CD4-positive, alpha-beta T cell treated with Interleukin-2 at 100 ng/mL for 4 hours (primary cell): ENCODE data around the gene GADD45B.
"Not testable (repeated sequence)": the region's sequence is repeated elsewhere in the genome, so short reads cannot be mapped to it uniquely, and the experiment has no call there.

Source experiments
- DNase-seq: peaks from one replicate; pipeline ENCODE4 v3.0.0-alpha.2; 2020; ENCODE audit warnings: low spot score

The GADD45B gene

GRCh38 chr19:2469102-2469914 is 6.6 kb upstream of the GADD45B start:
- DNase-seq: no peak

DNA sequence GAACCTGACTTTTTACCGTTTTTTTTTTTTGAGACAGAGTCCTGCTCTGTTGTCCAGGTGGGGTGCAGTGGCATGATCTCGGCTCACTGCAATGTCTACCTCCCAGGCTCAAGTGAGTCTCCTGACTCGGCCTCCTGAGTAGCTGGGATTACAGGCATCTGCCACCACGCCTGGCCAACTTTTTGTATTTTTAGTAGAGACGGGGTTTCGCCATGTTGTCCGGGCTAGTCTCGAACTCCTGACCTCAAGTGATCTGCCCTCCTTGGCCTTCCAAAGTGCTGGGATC is 6.1 kb upstream of the GADD45B start:
- DNase-seq: not testable (repeated sequence)

GRCh38 chr19:2474232-2475017 is 1.5 kb upstream of the GADD45B start:
- DNase-seq: peak; percentile 88

- peak; percentile 63 for DNase-seq
Observed at GRCh38 chr19:2475018-2475701, 767 bp upstream of the GADD45B start.

- DNase-seq: peak; percentile 62
Observed at GRCh38 chr19:2476451-2477140, 669 bp downstream of the GADD45B start.

DNA sequence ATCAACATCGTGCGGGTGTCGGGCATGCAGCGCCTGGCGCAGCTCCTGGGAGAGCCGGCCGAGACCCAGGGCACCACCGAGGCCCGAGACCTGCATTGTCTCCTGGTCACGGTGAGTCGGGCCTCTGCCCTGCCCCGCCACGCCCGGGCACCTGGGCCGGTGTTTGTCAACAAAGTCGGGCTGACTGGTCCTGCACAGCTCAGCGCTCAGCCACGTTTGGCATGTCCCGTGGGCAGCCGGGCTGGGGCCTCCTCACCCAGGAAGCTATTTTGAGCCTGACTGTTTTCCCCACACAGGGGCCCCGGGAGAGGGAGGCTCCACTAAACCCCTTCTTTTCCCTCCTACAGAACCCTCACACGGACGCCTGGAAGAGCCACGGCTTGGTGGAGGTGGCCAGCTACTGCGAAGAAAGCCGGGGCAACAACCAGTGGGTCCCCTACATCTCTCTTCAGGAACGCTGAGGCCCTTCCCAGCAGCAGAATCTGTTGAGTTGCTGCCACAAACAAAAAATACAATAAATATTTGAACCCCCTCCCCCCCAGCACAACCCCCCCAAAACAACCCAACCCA is 1.3 kb downstream of the GADD45B start:
- DNase-seq: no peak

- no peak for DNase-seq
Observed at GRCh38 chr19:2477732-2478191, 1.8 kb downstream of the GADD45B start.

DNA sequence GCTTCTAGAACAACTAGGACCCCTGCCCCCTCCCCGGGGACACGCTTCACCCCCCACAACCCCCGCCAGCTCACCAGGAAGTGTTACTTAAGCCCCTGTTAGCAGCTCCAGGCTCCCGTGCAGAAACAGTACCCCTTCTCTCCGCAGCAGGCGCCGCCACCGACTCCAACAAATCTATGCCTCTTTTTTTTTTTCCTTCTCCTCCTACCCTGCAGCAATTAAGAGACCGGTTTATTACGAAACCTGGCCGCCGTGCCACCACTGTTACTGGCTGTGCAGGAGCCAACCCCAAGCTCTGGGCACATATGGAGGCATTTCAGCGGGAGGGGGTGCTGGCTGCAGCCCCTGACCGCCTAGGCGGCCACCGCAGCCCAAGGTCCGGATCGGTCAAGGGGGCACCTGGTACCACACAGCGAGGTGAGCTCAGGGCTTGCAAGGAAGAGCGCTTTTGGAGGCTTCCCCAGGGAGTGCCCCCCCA is 2.4 kb downstream of the GADD45B start:
- peak; percentile 48 for DNase-seq

GRCh38 chr19:2478756-2479555 is 3.0 kb downstream of the GADD45B start:
- peak; percentile 65 for DNase-seq

GRCh38 chr19:2479556-2480194 is 3.7 kb downstream of the GADD45B start:
- DNase-seq: no peak

- no peak for DNase-seq
Observed at GRCh38 chr19:2481466-2481865, 5.5 kb downstream of the GADD45B start.

GRCh38 chr19:2482354-2483038 is 6.6 kb downstream of the GADD45B start:
- no peak for DNase-seq

- no peak for DNase-seq
Observed at GRCh38 chr19:2483084-2483483, 7.2 kb downstream of the GADD45B start.

DNA sequence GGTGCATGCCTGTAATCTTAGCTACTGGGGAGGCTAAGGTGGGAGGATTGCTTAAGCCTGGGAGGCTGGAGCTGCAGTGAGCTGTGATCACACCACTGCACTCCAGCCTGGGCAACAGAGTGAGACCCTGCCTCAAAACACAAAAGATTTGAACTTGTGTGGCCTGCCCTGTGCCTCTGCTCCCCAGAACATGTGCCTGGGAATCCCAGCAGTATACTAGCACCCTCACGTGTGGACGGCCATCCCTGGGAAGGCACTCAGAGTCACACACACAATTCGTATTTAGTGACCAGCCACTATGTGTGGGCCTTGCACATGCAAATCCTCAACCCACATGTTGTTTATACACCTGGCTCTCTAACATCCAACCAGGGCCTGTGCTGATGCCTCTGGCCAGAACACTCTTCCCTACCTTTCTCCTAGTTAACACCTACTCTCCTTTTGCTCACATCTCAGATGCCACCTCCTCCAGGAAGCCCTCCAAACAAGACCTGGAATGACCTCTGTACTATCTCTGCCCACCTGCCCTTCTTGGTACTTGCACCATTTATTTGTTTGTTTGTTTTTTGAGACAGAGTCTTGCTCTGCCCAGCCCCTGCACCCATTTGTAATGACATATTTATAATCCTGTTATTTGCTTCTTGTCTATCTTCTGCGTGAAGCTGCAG is 7.7 kb downstream of the GADD45B start:
- no peak for DNase-seq

GRCh38 chr19:2484178-2484937 is 8.4 kb downstream of the GADD45B start:
- DNase-seq: no peak

GRCh38 chr19:2485428-2485827 is 9.5 kb downstream of the GADD45B start:
- DNase-seq: no peak

DNA sequence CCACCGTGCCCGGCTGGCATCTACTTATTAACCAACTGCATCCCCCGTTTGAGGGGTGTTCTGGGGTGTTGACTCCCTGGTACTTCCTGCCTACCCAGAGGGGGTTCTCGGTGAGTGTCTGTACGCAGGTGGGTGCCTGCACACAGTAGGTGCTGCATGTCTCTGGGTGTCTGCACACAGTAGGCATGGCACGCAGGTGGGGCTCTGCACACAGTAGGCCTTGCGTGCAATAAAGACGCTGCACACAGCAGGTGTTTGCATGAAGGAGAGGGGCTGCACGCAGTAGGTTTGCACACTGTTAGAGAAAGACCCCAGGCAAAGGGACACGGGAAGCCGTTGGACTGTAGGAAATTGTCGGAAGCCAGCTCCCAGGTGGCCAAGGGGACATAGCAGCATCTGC is 11.2 kb downstream of the GADD45B start:
- DNase-seq: no peak

DNA sequence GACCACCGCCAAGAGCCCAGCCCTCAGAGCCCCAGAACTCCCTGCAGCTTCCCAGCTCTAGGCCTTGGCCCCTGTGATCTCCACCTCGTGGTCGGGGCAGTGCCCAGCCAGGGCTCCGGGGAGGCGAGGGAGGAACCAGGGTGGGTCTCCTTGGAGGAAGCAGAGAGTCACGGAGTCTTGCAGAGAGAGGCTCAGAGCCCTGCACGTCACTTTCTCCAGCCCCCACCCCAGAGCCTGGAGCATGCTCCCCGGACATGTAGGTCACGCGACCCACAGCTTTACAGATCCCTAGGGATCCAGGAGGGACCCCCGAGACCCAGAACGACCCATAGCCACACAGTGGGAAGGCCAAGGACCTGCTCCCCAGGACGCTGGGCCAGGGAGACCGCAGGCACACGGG is 11.9 kb downstream of the GADD45B start:
- no peak for DNase-seq
